Activated CD8-positive, alpha-beta T cell treated with anti-CD3 and anti-CD28 coated beads for 36 hours (primary cell): ENCODE data around the gene OTOGL. TPM values are rescaled to one million over a fixed set of nuclear protein-coding genes. Genes with fewer than 3 reads are reported as not detected.
"Not testable (repeated sequence)": the region's sequence is repeated elsewhere in the genome, so short reads cannot be mapped to it uniquely, and the experiment has no call there.

ENCODE experiments used
- ATAC-seq: fragments of 200-7000 bp; cut with Tn5 transposase; one replicate; pipeline ENCODE4 v1.10.0; 2021; ENCODE audit warnings: mild to moderate bottlenecking, moderate library complexity
- CTCF ChIA-PET: fragments of 350-600 bp; sonication (Branson Sonifier 250); formaldehyde crosslinking; loops from one replicate; lab custom pipeline; 2021; ENCODE audit warnings: antibody characterized with exemption; lab: Charles Lee
- POLR2A ChIA-PET: fragments of 350-600 bp; sonication (Branson Sonifier 250); formaldehyde crosslinking; loops from one replicate; lab custom pipeline; 2021; ENCODE audit warnings: antibody characterized with exemption; lab: Charles Lee
- DNase-seq: peaks from one replicate; pipeline ENCODE4 v3.0.0-alpha.2; 2020
- H3K27ac Mint-ChIP-seq: one replicate; pipeline ENCODE4 v1.8.0; 2021; ENCODE audit warnings: mild to moderate bottlenecking, mixed read lengths
- H3K27me3 Mint-ChIP-seq: one replicate; pipeline ENCODE4 v1.8.0; 2021; ENCODE audit warnings: mixed read lengths
- H3K36me3 Mint-ChIP-seq: one replicate; pipeline ENCODE4 v1.8.0; 2021; ENCODE audit warnings: low read depth, mixed read lengths
- H3K4me1 Mint-ChIP-seq: one replicate; pipeline ENCODE4 v1.8.0; 2021; ENCODE audit warnings: low read depth, mixed read lengths
- H3K4me3 Mint-ChIP-seq: one replicate; pipeline ENCODE4 v1.8.0; 2021; ENCODE audit warnings: mild to moderate bottlenecking, moderate library complexity, mixed read lengths
- H3K9me3 Mint-ChIP-seq: one replicate; pipeline ENCODE4 v1.8.0; 2021; ENCODE audit warnings: mixed read lengths
- intact Hi-C: fragments of 100-400 bp; cut with micrococcal nuclease; formaldehyde crosslinking; loops from one replicate; pipeline ENCODE4 v1.10.0; 2022
- total RNA-seq, 2 experiments: library from RNA; stranded (reverse); gene quantifications; one replicate each; pipeline ENCODE4 v1.2.3, GENCODE V29; 2021
- TF ChIP-seq, protein P1 (sequence below): fragments of 200-600 bp; IDR thresholded peaks from one replicate; pipeline ENCODE4 v1.8.0; 2022; ENCODE audit warnings: antibody characterized with exemption, mild to moderate bottlenecking

The OTOGL gene
- total RNA-seq, 2 experiments from 2014 or later = not detected

DNA sequence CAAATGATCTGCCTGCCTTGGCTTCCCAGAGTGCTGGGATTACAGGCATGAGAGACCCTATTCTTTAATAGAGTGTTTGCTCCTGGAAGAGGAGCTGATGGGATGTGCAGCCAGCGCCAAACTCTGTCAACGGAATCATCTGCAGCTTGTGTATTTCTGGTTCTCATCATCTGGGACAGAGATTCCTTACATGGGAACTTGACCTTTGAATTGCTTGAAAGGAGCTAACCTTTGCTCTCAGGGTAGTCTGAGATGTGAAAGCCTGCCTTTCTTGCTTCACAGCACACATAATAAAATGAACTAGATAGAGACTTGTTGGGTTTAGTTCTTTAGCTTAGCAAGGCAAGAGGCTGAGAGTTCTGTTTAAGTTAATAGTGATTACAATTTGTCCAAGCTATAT is 120.0 kb downstream of the OTOGL start:
- Mint-ChIP-seq H3K36me3 (no peaks in the 10 kb centered on the region), H3K9me3 (no peaks in the 10 kb centered on the region), H3K4me1 (no peaks in the 10 kb centered on the region), H3K27me3 (peaks cover 3% of the 10 kb centered on the region), H3K27ac (no peak overlapping the region), H3K4me3 (no peak overlapping the region)
- CTCF ChIA-PET = no interaction called here
- TF ChIP-seq, protein P1, sequence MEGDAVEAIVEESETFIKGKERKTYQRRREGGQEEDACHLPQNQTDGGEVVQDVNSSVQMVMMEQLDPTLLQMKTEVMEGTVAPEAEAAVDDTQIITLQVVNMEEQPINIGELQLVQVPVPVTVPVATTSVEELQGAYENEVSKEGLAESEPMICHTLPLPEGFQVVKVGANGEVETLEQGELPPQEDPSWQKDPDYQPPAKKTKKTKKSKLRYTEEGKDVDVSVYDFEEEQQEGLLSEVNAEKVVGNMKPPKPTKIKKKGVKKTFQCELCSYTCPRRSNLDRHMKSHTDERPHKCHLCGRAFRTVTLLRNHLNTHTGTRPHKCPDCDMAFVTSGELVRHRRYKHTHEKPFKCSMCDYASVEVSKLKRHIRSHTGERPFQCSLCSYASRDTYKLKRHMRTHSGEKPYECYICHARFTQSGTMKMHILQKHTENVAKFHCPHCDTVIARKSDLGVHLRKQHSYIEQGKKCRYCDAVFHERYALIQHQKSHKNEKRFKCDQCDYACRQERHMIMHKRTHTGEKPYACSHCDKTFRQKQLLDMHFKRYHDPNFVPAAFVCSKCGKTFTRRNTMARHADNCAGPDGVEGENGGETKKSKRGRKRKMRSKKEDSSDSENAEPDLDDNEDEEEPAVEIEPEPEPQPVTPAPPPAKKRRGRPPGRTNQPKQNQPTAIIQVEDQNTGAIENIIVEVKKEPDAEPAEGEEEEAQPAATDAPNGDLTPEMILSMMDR = no peak
- no peak for ATAC-seq
- intact Hi-C loops = no loop called here
- POLR2A ChIA-PET = no interaction called here
- DNase-seq = no peak

DNA sequence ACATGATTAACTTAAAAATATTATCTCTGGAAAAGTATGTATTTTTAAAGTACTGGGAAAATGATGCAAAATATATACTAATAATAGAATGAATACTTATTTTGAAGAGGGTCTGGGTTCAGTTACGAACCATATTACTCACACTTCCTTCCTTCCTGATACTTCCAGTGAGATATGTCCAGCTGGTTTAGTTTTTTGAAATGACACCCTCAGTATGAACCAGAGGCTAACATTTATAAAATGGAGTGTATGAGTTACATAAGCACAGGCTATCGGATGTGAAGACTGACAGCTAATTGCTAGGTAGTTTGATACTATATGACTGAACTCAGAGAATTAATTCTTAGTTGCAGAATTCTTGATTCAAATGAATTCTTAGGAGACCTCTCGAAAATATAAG is 122.9 kb downstream of the OTOGL start:
- TF ChIP-seq, protein P1 = no peak
- Mint-ChIP-seq H3K27ac (no peak overlapping the region), H3K36me3 (no peaks in the 10 kb centered on the region), H3K4me3 (no peak overlapping the region), H3K9me3 (no peaks in the 10 kb centered on the region), H3K4me1 (no peaks in the 10 kb centered on the region), H3K27me3 (peaks cover 7% of the 10 kb centered on the region)
- intact Hi-C loops = no loop called here
- ChIA-PET CTCF (no interaction called here), POLR2A (no interaction called here)
- DNase-seq (no peak), ATAC-seq (no peak)

DNA sequence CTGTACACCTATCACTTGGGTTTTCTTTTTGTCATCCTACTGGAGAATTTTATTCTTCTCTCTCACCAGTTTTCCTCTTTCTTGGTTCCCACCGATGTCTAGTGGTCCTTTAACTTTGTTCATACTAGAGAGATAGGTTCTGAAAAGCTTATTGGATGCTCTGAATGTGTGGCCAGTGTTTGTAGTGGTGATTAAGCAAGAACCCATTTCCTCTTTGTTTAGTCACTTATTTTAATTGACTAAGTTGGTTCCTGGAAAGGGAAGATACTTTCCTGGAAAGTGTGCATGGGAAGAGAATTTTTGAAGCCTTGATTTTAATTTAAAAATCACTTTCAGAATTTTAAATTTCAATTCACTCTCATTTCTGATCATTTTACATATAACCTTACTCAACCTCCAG is 127.2 kb downstream of the OTOGL start:
- ChIA-PET POLR2A (no interaction called here), CTCF (no interaction called here)
- DNase-seq (no peak), ATAC-seq (no peak)
- intact Hi-C loops = no loop called here
- H3K27ac Mint-ChIP-seq = no peak overlapping the region
- no peaks in the 10 kb centered on the region for H3K9me3 Mint-ChIP-seq
- no peak overlapping the region for H3K4me3 Mint-ChIP-seq
- no peaks in the 10 kb centered on the region for H3K36me3 Mint-ChIP-seq
- H3K4me1 Mint-ChIP-seq = no peaks in the 10 kb centered on the region
- TF ChIP-seq, protein P1 = no peak
- H3K27me3 Mint-ChIP-seq = peaks cover 7% of the 10 kb centered on the region

DNA sequence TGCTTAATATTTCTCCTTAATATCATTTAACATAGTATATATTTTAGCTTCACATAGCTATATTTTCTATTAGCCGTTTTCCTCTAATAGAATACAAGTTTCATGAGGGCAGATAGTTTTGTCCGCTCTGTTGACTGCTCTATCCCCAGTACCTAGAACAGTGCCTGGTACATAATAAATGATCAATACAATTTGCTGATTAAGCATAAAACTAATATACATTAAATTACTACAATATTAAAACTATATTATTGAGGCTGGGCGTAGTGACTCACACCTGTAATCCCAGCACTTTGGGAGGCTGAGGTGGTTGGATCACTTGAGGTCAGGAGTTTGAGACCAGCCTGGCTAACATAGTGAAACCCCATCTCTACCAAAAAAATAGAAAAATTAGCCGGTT is 128.6 kb downstream of the OTOGL start:
- H3K27me3 Mint-ChIP-seq, intact Hi-C loops, POLR2A ChIA-PET, DNase-seq, H3K4me1 Mint-ChIP-seq, CTCF ChIA-PET, H3K36me3 Mint-ChIP-seq, H3K4me3 Mint-ChIP-seq, H3K27ac Mint-ChIP-seq, H3K9me3 Mint-ChIP-seq, ATAC-seq: not testable (repeated sequence)

DNA sequence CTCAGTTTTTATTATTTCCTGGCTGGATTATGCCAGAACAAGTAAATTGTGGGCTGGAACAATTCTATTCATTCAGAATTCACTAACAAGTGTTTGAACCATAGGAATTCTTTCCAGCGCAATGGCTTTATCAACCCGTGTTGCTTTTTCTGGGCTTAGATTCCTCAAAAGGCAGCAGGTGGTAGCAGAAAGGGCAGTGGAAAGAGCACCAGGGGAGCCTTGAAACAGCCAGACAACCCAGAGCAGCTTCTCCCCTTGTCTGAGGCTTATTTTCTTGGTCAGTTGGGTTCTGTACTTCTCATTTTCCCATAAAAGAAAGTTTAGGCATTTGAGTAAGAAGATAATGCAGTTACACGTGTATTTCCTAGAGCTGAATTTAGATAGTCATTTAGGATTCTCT is 130.7 kb downstream of the OTOGL start:
- DNase-seq (no peak), ATAC-seq (no peak)
- ChIA-PET POLR2A (no interaction called here), CTCF (no interaction called here)
- H3K4me1 Mint-ChIP-seq = no peaks in the 10 kb centered on the region
- H3K4me3 Mint-ChIP-seq = no peak overlapping the region
- intact Hi-C loops = no loop called here
- no peaks in the 10 kb centered on the region for H3K9me3 Mint-ChIP-seq
- H3K36me3 Mint-ChIP-seq = no peaks in the 10 kb centered on the region
- peaks cover 6% of the 10 kb centered on the region for H3K27me3 Mint-ChIP-seq
- TF ChIP-seq, protein P1 = no peak
- H3K27ac Mint-ChIP-seq = no peak overlapping the region

DNA sequence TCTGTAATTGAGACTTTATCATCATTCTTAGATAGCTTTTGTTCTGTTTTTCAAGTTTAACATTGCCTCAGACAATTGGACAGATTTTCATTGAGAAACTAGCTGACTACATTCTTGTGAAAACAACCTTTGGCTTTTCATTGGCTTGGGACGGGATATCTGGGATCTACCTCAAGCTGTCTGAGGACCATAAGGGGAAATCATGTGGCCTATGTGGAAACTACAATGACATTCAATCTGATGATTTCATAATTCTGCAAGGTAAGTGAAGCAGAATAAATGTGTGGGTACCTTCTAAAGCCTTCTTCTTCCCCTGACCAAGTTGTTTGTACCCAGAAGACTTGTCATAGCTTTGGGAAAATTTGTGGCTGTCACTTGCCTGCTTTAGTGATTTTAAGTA is 133.5 kb downstream of the OTOGL start:
- intact Hi-C loops = no loop called here
- no peaks in the 10 kb centered on the region for H3K36me3 Mint-ChIP-seq
- no peaks in the 10 kb centered on the region for H3K27me3 Mint-ChIP-seq
- H3K4me1 Mint-ChIP-seq = no peaks in the 10 kb centered on the region
- TF ChIP-seq, protein P1 = no peak
- no peak overlapping the region for H3K27ac Mint-ChIP-seq
- no peak for ATAC-seq
- H3K9me3 Mint-ChIP-seq = no peaks in the 10 kb centered on the region
- ChIA-PET POLR2A (no interaction called here), CTCF (interaction anchor here (1.9 kb wide), 1 partner anchor 38 kb away, joined by 7 read pairs; no protein-coding TSS in a partner anchor)
- no peak for DNase-seq
- H3K4me3 Mint-ChIP-seq = no peak overlapping the region
